Esophagus muscularis mucosa (tissue), 4 donors: ENCODE data around the gene LRRC10.

Source experiments
- EP300 ChIP-seq: sonication (generic); formaldehyde crosslinking; IDR thresholded peaks from one replicate; pipeline ENCODE4 v1.6.1; 2017; ENCODE audit warnings: antibody characterized with exemption
- POLR2A ChIP-seq: fragments of 450-650 bp; IDR thresholded peaks from one replicate; pipeline ENCODE4 v1.6.1; 2017; ENCODE audit warnings: antibody characterized with exemption, moderate library complexity, mild to moderate bottlenecking, low read depth
- TF ChIP-seq, protein P1 (sequence below), 3 experiments: fragments of 200-600 bp in 2 of 3; fragments of 450-650 bp in 1 of 3; sonication (generic) in 2 of 3; IDR thresholded peaks; one replicate each; pipeline ENCODE4 v1.5.1; 2017 to 2019; ENCODE audit warnings: antibody characterized with exemption in 3 of 3, mild to moderate bottlenecking in 2 of 3, moderate library complexity in 1 of 3

- TF ChIP-seq, protein P1, sequence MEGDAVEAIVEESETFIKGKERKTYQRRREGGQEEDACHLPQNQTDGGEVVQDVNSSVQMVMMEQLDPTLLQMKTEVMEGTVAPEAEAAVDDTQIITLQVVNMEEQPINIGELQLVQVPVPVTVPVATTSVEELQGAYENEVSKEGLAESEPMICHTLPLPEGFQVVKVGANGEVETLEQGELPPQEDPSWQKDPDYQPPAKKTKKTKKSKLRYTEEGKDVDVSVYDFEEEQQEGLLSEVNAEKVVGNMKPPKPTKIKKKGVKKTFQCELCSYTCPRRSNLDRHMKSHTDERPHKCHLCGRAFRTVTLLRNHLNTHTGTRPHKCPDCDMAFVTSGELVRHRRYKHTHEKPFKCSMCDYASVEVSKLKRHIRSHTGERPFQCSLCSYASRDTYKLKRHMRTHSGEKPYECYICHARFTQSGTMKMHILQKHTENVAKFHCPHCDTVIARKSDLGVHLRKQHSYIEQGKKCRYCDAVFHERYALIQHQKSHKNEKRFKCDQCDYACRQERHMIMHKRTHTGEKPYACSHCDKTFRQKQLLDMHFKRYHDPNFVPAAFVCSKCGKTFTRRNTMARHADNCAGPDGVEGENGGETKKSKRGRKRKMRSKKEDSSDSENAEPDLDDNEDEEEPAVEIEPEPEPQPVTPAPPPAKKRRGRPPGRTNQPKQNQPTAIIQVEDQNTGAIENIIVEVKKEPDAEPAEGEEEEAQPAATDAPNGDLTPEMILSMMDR (IDR thresholded peaks at IDR 0.05) = no peak
- TF ChIP-seq EP300 (no peak), POLR2A (no peak)
Observed at GRCh38 chr12:69621551-69621950, 10.8 kb upstream of the LRRC10 start.
